ENCODE data around the gene VAT1L.
"Not testable (repeated sequence)": the region's sequence is repeated elsewhere in the genome, so short reads cannot be mapped to it uniquely, and the experiment has no call there.

Gene VAT1L

DNA sequence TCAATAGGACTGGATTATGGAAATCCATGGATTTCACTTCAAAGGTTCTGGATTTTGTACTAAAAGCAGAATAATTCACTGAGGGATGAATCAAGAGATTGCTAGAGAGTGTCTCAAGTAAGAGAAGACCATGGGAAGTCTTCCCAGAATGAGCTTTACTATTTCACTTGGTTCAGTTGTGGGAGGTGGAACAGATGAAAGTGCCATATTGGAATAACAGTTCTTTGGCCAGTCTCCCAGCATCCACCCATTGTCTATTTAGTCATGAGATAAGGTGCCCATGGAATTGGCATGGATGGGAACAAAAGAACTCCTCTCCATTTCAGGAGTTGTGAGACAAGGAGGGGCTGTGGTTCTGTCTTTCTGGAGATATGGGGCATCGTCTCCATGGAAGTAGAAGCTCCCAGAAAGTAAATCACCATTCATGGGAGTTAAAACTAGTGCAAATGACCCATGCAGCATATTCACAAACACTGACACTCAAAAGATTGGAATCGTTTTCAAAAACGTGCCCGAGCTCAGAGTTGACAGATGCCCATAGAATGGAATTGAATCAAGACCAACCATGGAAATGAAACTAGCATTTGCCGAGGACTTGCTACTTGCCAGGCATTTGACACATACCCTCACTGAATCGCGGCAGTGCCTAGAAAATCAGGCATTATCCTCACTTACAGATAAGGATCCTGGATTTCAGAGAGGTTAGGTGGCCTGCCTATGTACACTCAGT, 197.8 kb downstream of the VAT1L start:
- Mint-ChIP-seq H3K9me3 (no peaks in the 10 kb centered on the region), H3K4me3 (no peak overlapping the region), H3K27ac (no peak overlapping the region), H3K4me1 (no peaks in the 10 kb centered on the region), H3K27me3 (peaks cover 33% of the 10 kb centered on the region)
- DNase-seq (no peak), ATAC-seq (no peak)

DNA sequence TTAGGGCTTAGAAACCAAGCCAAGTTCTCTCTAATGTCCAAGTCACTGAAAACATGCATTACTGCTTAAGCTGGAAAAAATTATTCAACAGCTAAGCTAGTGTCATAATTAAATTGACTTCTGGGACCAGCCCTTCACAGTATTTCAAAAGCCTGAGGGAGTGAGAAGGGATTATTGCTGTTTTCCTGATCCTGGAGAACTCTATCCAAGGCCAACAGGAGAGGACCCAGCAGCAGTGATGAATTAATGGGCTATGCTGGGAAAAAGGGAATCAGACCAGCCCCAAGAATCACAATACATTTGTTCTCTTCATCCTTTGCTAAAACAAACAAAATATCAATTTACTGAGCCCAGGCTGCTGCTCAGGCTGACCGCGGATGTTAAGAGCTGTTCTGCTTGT, 199.4 kb downstream of the VAT1L start:
- H3K27ac Mint-ChIP-seq, result no peak overlapping the region
- no peaks in the 10 kb centered on the region for H3K9me3 Mint-ChIP-seq
- DNase-seq, result no peak
- no peaks in the 10 kb centered on the region for H3K4me1 Mint-ChIP-seq
- no peak for ATAC-seq
- H3K27me3 Mint-ChIP-seq, result peaks cover 33% of the 10 kb centered on the region
- H3K4me3 Mint-ChIP-seq, result no peak overlapping the region

- Mint-ChIP-seq H3K9me3 (peaks cover 0 to under 1% of the 10 kb centered on the region in 2 donors), H3K4me3 (no peak overlapping the region), H3K4me1 (no peaks in the 10 kb centered on the region), H3K27ac (no peak overlapping the region), H3K27me3 (peaks cover 37% of the 10 kb centered on the region)
- ATAC-seq, result no peak
- no peak for DNase-seq
These were observed 201.5 kb downstream of the VAT1L start for GRCh38 chr16:77989846-77990245.

GRCh38 chr16:77991701-77992100, 203.3 kb downstream of the VAT1L start:
- Mint-ChIP-seq H3K9me3 (peaks cover 0 to 16% of the 10 kb centered on the region in 2 donors), H3K4me1 (no peaks in the 10 kb centered on the region), H3K27me3 (peaks cover 30% of the 10 kb centered on the region), H3K27ac (peak overlapping the region; percentile 3 to 71), H3K4me3 (no peak overlapping the region)
- DNase-seq, result no peak
- ATAC-seq, result no peak

GRCh38 chr16:77992381-77992780, 204.0 kb downstream of the VAT1L start:
- not testable (repeated sequence) for H3K4me1 Mint-ChIP-seq, ATAC-seq

GRCh38 chr16:77993111-77993985, 205.0 kb downstream of the VAT1L start:
- H3K4me3 Mint-ChIP-seq, result no peak overlapping the region
- no peaks in the 10 kb centered on the region for H3K4me1 Mint-ChIP-seq
- no peak for ATAC-seq
- H3K27ac Mint-ChIP-seq, result no peak overlapping the region
- H3K27me3 Mint-ChIP-seq, result peaks cover 32% of the 10 kb centered on the region
- DNase-seq, result no peak
- H3K9me3 Mint-ChIP-seq, result peaks cover 0 to 16% of the 10 kb centered on the region in 2 donors

More at GRCh38 chr16:77992381-77992780, 204.0 kb downstream of the VAT1L start:
- peaks cover 30% of the 10 kb centered on the region for H3K27me3 Mint-ChIP-seq
- H3K4me3 Mint-ChIP-seq, DNase-seq: not testable (repeated sequence)
- peak overlapping the region in 1 of 2 donors; percentile 3 for H3K27ac Mint-ChIP-seq
- H3K9me3 Mint-ChIP-seq, result peaks cover 0 to 16% of the 10 kb centered on the region in 2 donors

DNA sequence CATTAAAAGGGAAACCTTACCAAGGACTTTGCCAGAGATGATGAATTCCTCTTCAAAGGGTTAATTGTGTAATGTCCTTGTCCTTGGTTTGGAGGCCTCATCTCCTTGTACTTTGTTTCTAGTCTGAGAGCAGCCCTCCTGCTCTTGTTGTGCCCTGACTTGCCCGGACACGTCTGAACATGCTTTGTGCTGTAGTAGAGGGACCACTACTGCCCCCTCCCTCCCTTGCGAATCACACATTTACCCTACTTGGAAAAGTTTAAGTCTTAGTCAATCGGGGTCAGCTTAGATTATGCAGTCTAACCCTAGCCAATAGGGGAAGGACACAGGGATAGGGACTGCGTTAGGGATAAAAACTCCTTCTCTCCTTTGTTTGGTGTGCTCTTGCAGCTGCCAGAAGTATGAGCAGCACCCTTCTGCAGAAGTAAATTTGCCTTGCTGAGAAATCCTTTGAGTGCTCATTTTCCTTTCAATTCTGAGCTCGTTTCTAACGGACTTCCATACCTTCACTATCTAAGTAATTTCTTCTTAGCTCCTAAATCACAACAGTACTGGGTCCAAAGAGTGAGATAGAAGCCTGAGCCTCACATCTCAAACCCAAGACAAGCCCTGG, 207.6 kb downstream of the VAT1L start:
- Mint-ChIP-seq H3K27ac (no peak overlapping the region), H3K4me3 (no peak overlapping the region)
- ATAC-seq, result no peak

DNA sequence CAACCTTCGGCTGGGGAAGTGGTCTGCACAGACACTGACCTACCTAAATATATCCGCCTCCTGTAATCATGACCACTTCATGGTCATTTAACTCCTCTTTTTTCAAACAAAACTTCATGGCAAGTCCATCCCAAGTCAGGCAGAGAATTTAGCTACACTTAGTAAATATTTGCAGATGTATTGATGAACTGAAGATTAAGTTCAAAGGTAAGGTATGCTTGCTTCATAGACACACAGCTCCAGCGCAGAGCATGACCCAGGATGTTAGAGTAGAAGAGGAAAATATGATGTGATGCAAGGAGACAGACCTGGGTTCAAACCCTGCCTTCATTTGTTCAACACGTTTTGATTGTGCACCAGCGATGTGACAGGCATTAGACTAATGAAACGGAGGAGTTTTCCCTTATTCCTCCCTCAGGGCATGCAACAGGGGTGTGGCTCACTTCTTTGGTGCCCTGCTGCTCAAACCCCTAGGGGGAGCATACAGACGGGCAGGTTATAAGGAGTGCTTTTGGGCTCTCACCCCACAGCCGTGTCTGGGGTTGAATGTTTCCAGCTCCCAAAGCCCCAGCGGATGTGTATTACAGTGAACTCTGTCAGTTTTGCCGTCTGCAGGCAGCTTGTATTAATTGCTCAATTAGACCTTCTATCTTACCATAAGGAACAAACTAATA, 210.1 kb downstream of the VAT1L start:
- peaks cover 23% of the 10 kb centered on the region for H3K27me3 Mint-ChIP-seq
- H3K9me3 Mint-ChIP-seq, result peaks cover 0 to 16% of the 10 kb centered on the region in 2 donors
- DNase-seq (no peak), ATAC-seq (no peak)
- H3K4me1 Mint-ChIP-seq, result peaks cover 8% of the 10 kb centered on the region
- H3K4me3 Mint-ChIP-seq, result no peak overlapping the region
- no peak overlapping the region for H3K27ac Mint-ChIP-seq

More for the DNA sequence above, 207.6 kb downstream of the VAT1L start:
- no peak for DNase-seq
- Mint-ChIP-seq H3K4me1 (no peaks in the 10 kb centered on the region), H3K27me3 (peaks cover 33% of the 10 kb centered on the region), H3K9me3 (peaks cover 0 to 16% of the 10 kb centered on the region in 2 donors)

GRCh38 chr16:78001451-78002025, 213.2 kb downstream of the VAT1L start:
- Mint-ChIP-seq H3K4me3 (no peak overlapping the region), H3K27me3 (peaks cover 16% of the 10 kb centered on the region), H3K9me3 (no peaks in the 10 kb centered on the region), H3K4me1 (peaks cover 8% of the 10 kb centered on the region), H3K27ac (no peak overlapping the region)
- no peak for DNase-seq
- ATAC-seq, result no peak

DNA sequence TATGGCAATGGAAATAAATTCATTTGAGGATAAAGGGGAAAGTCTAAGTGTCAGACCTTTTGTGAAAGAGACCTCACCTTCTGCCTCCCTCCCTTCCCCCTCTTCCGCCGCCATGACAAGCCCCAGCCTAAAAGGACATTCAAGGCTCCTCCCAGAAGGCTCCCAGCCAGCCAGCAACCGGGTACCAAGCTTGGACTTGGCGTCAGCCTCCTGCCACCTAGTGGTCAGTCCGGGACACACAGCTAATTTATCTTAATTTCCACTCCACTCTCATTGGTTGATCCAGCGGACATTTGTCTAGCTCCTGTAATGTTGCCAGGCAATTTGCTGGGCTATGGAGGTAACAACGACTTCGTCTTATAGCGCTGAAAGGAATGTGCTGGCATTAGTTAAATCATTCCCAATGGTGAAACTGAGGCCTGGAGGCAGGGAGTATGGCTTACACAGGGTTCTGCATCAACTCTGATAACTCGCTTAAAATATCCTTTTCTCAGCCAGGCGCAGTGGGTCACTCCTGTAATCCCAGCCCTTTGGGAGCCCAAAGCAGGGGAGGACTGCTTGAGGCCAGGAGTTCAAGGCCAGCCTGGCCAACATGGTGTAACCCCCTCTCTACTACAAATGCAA, 214.7 kb downstream of the VAT1L start:
- Mint-ChIP-seq H3K27ac (no peak overlapping the region), H3K9me3 (no peaks in the 10 kb centered on the region), H3K4me3 (no peak overlapping the region), H3K27me3 (peaks cover 15% of the 10 kb centered on the region), H3K4me1 (peaks cover 8% of the 10 kb centered on the region)
- peak; percentile 76 to 80 for DNase-seq
- ATAC-seq, result peak; percentile 94

DNA sequence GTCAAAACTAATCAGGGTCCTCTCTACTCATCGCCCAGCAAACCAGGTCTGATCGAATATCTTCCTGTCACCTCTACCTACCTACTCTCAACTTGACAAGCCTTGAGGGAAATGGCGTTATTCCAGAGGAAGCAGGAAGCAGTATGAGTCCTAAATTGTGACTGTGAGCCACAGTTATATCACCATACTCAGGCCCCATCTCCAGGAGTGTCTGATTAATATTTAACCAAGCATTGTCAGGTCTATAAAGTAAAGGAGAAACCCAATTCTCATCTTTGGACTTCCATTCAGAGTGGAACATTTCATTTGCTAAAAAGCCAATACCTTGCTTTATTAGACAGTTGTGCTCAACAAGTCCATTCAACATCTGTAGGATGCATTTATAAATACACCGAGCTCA, 216.2 kb downstream of the VAT1L start:
- no peak overlapping the region for H3K4me3 Mint-ChIP-seq
- H3K4me1 Mint-ChIP-seq, result peaks cover 8% of the 10 kb centered on the region
- peaks cover under 1% of the 10 kb centered on the region for H3K27me3 Mint-ChIP-seq
- ATAC-seq (no peak), DNase-seq (no peak)
- no peaks in the 10 kb centered on the region for H3K9me3 Mint-ChIP-seq
- H3K27ac Mint-ChIP-seq, result no peak overlapping the region

DNA sequence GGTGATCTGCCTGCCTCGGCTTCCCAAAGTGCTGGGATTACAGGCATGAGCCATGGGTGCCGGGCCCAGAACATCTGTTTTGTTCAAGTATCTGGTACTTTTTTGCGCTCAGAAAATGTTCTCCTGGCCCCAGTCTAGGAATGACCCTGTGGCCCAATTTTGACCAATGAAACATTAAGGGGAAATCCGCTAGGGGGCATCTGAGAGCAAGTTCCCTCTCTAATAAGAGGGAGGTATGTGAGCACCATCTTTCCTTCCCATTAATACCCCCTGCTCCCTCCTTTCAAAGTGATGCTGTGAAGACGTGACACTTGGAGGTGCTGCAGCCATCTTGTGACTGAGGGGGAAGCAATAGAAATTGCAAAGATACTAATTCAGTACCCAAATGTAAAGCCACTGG, 217.5 kb downstream of the VAT1L start:
- ATAC-seq (no peak), DNase-seq (no peak)
- no peaks in the 10 kb centered on the region for H3K9me3 Mint-ChIP-seq
- H3K4me3 Mint-ChIP-seq, result no peak overlapping the region
- H3K4me1 Mint-ChIP-seq, result peaks cover 8% of the 10 kb centered on the region
- no peak overlapping the region for H3K27ac Mint-ChIP-seq
- peaks cover 4% of the 10 kb centered on the region for H3K27me3 Mint-ChIP-seq

DNA sequence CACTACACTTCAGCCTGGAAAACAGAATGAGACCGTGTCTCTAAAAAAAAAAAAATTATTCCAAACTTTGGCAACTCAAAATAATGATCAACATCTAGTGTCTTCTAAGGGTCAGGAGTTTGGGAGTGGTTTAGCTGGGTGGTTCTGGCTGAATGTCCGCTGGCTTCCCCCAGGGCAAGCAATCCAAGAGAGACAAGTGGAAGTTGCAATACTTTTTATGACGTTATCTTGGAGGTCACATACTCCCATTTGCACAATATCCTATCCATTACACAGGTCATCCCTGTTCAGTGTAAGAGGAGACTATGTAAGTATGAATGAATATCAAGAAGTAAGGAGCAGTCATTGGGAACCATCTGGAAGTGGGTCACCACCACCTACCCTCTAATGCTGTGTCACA, 218.8 kb downstream of the VAT1L start:
- Mint-ChIP-seq H3K4me3 (no peak overlapping the region), H3K9me3 (no peaks in the 10 kb centered on the region), H3K27me3 (peaks cover 13% of the 10 kb centered on the region), H3K27ac (peak overlapping the region in 1 of 2 donors; percentile 67), H3K4me1 (peaks cover 8% of the 10 kb centered on the region)
- ATAC-seq, result no peak
- no peak for DNase-seq

- Mint-ChIP-seq H3K9me3 (no peaks in the 10 kb centered on the region), H3K27ac (no peak within 1 kb of the TSS), H3K4me3 (no peak within 1 kb of the TSS), H3K4me1 (no peaks in the 10 kb centered on the region), H3K27me3 (peaks cover 24% of the 10 kb centered on the region)
- no peak for DNase-seq
- ATAC-seq, result no peak
These were observed 234.1 kb downstream of the VAT1L start, which contains the start of gene CLEC3A for GRCh38 chr16:78022347-78023060. CLEC3A (plus strand) TSS chr16:78022548; CDS start chr16:78022627, 79 bp downstream.

Data from stimulated activated naive CD8-positive, alpha-beta T cell treated with anti-CD3 and anti-CD28 coated beads, Interleukin-15, amount 100 ng/mL, for 72 hours (primary cell).